GM19099 (cell line): ENCODE data around the gene KRTAP5-5.

Experiments used
- POLR2A ChIP-seq: IDR thresholded peaks from 3 replicates; pipeline ENCODE4 v1.6.1; 2011; ENCODE audit warnings: low read depth; ENCODE audit not compliant: insufficient read length; ENCODE audit errors: extremely low read depth

KRTAP5-5 gene

DNA sequence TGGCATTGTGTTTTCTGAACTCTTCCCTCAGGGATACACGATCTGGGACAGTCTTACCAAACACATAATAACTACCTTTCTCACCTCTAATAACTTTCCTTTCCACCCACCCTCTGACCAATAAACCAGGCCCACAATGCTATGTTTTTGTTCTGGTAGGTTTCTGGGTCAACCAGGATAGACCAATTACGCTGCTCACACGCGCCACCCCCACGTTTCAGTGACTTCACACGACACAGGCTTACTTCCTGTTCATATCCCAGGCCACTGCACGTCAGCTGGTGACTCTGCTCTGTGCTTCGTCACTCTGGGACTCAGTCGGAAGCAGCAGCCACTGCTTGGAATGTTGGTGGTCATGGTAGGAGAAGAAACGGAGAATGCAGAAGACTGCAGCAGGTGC lies 10.1 kb upstream of the KRTAP5-5 start:
- TF ChIP-seq POLR2A, result no peak

DNA sequence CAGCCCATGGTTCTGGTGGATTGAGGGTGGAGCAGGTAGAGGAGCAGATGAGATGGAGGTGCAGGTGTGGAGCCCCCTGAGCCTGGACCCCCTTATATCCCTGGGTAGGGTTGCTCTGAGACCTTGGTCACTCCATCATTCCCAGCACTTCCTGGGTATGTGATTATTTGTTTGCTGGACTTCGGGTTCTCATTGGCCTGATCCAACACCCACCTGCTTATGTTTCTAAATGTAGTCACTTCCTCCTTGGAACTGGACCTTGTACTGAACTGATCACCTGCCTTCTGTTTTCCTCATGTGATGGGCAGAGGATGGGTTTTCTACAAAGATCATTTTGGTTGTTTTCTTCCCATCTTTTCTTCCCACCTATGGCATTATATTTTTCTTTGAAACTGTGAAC lies 7.5 kb upstream of the KRTAP5-5 start, which contains the start of gene KRTAP5-4:
Gene KRTAP5-4, minus strand, starts transcription at position 53 of the 400 bp plus-strand sequence. Its CDS starts 45 bp downstream, at position 8.
- TF ChIP-seq POLR2A, result no peak

DNA sequence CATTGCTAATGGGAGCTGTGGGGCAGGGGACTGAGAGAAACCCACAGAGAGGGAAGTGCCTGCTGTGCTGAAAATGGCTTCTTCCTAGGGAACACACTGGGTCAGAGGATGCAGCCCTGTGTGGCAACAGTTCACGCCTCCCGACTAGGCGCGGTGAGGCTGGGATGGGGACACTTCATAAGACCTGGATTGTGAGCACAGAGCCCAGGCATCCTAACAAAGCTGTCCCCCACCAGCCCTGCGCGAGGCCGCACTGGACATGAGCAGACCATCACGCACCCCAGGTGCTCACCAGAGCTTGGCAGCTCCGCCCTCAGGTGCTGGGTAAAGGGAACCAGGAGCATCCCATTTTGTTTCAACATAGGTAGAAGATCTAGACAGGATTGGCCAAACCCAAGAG lies 5.9 kb upstream of the KRTAP5-5 start:
- no peak for TF ChIP-seq POLR2A

DNA sequence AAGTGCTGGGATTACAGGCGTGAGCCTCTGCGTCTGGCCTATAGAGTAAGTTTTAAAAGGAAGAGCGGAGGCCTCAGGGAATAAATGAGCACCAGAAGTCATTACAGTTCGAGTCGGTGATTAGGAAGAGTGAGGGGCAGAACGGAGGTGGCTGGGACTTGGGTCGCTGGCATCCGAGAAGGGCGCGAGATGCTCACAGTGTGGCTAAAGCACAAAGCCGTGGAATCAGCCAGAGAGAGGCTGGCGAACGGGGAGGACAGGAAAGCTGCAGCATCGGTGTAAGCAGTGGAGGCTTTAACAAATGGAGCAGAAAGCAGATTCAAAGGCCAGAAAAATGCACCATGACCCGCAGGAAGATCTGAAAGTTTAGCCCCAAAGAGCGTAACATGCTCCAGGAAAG lies 5.0 kb upstream of the KRTAP5-5 start:
- no peak for TF ChIP-seq POLR2A

DNA sequence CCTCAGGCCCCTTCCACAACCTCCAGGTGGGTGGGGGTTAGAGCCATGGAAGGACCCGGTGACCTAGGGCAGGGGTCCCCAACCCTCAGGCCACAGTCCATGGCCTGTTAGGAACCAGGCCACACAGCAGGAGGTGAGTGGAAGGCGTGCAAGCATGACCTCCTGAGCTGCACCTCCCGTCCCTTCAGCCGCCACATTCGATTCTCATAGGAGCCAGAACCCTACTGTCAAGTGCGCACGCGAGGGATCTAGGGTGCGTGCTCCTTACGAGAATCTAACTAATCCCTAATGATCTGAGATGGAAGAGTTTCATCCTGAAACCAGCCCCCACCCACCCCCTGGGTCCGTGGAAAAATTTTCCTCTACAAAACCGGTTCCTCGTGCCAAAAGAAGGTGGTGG lies 4.0 kb upstream of the KRTAP5-5 start:
- TF ChIP-seq POLR2A, result no peak

DNA sequence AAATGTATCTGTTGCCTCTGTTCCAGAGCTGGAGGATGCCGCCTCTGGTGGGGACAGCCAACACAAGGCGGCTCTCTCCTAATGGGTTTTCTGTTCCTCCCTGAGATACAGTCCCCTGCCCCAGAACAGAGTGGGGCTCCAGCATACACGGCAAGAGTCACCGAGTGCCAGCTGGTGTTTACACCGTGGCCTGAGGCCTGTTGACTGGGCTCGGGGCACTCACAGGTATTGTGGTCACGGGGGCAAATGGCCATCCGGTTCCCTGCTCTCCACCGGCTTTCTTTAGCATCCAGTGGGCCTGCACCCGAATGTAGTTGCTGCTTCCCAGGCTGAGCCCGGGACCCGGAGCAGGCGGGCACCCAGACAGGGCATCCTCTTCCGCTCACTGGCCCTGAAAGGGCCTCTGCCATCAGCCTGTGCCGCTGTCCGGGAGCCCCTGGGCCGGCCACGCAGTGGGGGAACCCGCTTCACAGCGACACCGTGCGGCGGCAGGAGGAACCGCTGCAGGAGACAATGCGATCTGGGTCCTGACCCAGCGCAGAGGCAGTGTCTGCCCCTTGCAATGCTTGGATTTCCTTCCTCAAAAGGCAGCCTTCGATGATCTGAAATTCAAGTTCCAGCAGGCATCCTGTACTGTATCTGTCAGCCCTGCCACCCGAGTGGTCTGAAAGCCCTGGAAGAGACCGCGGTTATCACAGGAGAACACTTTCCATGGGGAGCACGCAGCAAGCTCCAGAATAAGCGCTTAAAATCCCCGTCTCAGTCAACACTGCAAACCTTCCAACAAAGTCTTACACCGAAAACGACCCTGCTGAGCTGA lies 859 bp upstream of the KRTAP5-5 start:
- TF ChIP-seq POLR2A, result no peak

DNA sequence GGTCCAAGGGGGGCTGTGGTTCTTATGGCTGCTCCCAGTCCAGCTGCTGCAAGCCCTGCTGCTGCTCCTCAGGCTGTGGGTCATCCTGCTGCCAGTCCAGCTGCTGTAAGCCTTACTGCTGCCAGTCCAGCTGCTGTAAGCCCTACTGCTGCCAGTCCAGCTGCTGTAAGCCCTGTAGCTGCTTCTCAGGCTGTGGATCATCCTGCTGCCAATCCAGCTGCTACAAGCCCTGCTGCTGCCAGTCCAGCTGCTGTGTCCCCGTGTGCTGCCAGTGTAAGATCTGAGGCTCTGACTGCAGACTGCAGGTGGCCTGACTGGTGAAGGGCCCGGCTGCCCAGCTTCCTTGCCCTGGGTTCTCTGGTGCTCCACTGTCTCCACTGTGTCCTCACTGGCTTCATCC lies 696 bp downstream of the KRTAP5-5 start:
- no peak for TF ChIP-seq POLR2A

DNA sequence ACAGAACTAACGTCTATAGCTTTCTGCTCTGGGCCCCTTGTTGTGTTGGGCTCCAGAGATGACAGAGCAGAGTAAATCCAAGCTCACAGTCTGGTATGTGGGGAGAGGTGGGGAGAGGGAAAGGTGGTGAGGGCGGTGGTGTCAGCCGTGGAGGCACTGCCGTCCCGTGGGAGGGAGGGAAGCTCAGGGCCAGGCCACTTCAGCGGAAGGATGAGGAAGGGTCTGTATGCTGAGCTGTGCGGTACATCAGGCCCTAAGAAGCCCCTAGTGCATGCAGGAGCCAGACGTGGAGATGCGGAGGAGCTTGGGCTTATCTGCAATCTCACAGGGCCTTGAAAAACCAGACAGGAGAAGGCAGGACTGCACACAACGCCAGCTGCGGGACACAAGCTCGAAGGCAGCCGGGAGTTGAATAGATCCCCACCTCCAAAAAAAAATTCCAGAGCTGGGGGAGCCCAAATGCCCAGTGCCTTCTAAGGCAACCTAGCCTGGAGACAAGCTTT lies 1.5 kb downstream of the KRTAP5-5 start:
- TF ChIP-seq POLR2A, result no peak

DNA sequence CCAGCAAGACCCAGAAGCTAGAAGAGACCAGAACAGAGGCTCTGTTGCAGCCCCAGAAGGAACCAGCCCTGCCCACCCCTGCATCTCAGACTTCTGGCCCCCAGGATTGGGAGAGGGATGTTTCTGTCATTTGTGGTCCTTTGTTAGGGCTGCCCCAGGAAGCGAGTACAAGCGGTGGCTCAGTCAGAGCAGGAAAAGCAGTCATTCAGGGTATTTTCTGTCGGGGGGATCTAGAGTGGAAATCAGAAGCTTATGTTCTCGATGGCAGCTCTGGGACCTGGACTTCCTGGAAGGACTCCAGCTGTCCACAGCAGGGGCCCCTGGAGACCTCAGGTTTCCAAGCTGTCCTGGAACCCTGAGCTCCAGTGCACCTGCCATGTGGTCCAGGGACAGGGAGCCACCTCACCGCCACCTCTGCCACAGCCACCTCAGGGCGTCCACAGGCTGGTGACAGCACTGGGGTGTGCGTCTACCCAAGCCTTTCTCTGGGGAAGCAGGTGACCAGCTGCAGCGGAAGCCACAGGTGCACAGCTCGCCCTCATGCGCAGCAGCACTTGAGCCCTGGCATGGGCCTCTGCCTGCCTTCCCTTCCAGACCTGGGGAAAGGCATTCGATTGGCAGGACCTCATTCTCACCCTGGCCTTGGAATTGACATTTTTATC lies 2.6 kb downstream of the KRTAP5-5 start:
- no peak for TF ChIP-seq POLR2A

DNA sequence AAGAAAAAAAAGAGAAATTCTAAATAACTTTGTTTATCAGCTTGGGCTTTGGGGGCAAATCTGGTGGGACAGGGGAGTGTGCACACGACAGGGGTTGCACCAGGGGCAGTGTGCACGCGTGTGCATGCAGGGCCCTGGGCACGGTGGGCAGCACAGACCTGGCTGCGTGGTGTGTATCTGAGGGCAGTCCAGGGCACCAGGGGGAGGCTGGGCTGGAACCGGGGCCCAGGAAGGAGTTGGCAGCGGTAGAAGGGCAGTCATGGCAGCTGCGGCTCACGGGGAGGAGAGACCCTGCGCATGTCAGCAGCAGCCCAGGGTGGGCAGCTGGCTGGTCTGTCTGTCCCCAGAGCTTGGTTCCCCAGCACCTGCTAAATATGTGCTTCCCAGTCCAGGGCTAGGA lies 4.3 kb downstream of the KRTAP5-5 start:
- TF ChIP-seq POLR2A, result no peak

DNA sequence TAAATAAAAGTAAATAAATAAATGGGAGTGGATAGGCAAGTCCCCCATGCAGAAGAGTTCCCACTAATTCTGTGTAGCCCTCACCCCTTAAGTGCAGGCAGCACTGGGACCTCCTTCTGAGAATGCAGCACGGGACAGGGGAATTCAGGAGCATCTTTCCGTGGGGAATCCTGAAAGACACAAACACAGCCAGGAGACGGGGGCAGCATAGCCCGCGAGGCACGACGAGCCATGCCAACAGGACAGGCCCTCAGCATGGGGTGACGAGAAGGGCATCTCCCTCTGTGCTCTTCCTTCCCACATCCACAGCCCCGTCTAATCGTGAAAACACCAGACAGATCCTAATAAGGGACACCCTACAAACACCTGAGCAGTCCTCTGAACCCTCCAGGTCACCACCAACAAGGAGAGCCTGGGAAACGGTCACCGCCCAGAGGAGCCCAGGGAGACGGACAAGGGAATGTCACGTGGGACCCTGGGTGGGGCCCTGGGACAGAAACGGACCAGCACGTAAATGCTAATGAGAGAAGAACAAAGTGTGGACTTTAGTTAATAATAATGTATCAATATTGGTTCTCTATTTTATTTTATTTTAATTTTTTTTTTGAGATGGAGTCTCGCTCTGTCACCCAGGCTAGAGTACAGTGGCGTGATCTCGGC lies 6.8 kb downstream of the KRTAP5-5 start:
- TF ChIP-seq POLR2A, result no peak

DNA sequence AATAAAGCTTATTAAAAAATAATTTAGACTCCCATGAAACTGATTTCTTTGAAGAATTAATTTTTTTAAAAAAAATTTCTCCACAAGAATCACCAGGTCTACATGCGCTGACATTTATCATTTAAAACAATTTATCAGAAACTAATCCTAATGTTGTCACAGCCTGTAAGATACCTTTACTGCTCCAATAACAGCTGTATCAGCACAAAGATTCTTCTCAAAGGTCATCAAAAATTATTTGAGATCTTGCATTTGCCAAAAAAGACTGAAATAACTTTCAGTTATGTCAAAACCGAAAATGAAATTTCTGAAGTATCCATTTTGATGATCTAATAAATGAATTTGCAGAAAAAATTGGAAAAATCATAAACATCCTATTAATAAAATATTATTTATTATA lies 8.1 kb downstream of the KRTAP5-5 start:
- no peak for TF ChIP-seq POLR2A

DNA sequence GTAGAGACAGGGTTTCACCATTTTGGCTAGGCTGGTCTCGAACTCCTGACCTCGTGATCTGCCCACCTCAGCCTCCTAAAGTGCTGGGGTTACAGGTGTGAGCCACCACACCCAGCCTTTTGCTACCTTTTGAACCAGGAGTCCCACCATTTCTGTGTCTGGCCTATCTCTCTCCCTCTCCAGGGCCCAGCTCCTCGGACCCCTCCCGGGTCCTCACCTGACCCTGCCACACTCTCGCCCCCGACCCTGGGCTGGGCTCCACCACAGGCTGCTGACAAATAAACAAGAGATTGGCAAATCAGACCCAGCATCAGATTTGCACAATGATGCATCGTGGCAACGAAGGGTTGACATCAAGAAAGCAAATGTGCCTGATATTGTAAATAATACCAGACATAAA lies 8.8 kb downstream of the KRTAP5-5 start:
- no peak for TF ChIP-seq POLR2A

DNA sequence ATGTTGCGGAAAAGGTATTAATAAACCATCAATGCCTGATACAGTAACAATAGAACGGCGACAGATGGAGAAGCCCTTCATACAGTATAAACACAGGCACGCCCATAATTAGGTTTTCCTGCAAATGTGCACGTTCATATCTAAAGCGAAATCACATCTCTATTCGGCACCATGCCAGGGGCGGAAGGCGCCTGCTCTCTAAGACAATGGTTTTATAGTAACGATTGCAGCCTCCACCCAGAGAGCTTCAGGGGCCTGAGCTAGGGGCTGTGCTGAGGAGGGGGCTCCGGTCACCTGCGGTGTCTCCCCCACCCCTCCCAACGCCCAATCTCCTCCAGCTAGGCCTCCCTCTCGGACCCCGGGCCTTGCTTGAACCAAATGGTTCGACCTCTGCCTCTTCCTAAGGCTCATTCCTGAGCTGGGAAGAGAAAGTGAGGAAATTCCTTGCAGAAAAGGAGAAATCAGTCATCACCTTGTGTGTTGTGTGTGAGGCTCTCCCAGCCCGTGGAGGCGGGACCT lies 9.6 kb downstream of the KRTAP5-5 start:
- no peak for TF ChIP-seq POLR2A

DNA sequence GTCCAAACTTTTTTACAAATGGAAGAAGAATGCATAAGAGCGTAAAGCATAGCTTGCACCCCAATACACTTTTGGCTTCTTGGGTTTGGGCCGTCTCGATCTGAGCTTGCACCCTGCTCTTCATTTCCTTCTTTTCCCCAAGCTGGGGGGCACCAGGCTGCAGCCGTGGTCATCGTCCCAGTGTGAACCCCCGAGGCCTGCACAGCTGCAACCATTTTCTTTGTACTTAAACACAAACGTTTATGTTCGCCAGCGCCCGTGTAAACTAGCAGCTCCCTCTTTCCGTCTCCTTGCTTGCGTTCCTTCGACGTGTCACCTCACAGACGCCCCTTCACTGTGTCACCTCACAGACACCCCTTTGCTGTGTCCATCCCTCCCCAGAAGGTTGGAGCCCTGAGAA lies 10.1 kb downstream of the KRTAP5-5 start:
- no peak for TF ChIP-seq POLR2A
